GM23338 (cell line): ENCODE measurements around the gene TSPAN4. TPM values are rescaled to one million over a fixed set of nuclear protein-coding genes. Genes with fewer than 3 reads are reported as not detected.

ENCODE experiments used
- ATAC-seq: fragments of 200-7000 bp; cut with Tn5 transposase; 3 replicates; pipeline ENCODE4 v1.9.1; 2020
- DNase-seq: peaks from one replicate; pipeline ENCODE4 v3.0.0-alpha.2; 2015; ENCODE audit warnings: low spot score
- H2AFZ ChIP-seq: fragments of 200-600 bp; sonication (generic); 2 replicates; pipeline ENCODE4 v1.8.0; 2016; ENCODE audit warnings: antibody characterized with exemption, mild to moderate bottlenecking, moderate library complexity
- H3F3A ChIP-seq: fragments of 200-600 bp; sonication (generic); replicated peaks from 2 replicates; pipeline ENCODE4 v1.8.0; 2017; ENCODE audit warnings: antibody characterized with exemption, mixed run types, low read depth
- H3K27ac ChIP-seq: fragments of 200-600 bp; sonication (generic); 2 replicates; pipeline ENCODE4 v1.6.1; 2016; ENCODE audit warnings: low read depth
- H3K27me3 ChIP-seq: fragments of 200-600 bp; sonication (generic); 2 replicates; pipeline ENCODE4 v1.8.0; 2016; ENCODE audit warnings: mild to moderate bottlenecking, mixed run types, moderate library complexity; ENCODE audit not compliant: insufficient read depth
- H3K36me3 ChIP-seq: fragments of 200-600 bp; sonication (generic); 2 replicates; pipeline ENCODE4 v1.8.0; 2016; ENCODE audit warnings: mild to moderate bottlenecking; ENCODE audit not compliant: insufficient read depth
- H3K4me1 ChIP-seq: fragments of 200-600 bp; sonication (generic); 2 replicates; pipeline ENCODE4 v1.8.0; 2016; ENCODE audit warnings: mild to moderate bottlenecking, moderate library complexity; ENCODE audit not compliant: insufficient read depth
- H3K4me2 ChIP-seq: fragments of 200-600 bp; sonication (generic); 2 replicates; pipeline ENCODE4 v1.7.1; 2017; ENCODE audit warnings: mixed run types
- H3K4me3 ChIP-seq: fragments of 200-600 bp; sonication (generic); 2 replicates; pipeline ENCODE4 v1.6.1; 2016; ENCODE audit warnings: mixed run types
- H3K79me2 ChIP-seq: fragments of 200-600 bp; sonication (generic); replicated peaks from 2 replicates; pipeline ENCODE4 v1.8.0; 2017; ENCODE audit warnings: mild to moderate bottlenecking; ENCODE audit not compliant: insufficient read depth
- H3K9me2 ChIP-seq: fragments of 200-600 bp; sonication (generic); 2 replicates; pipeline ENCODE4 v1.8.0; 2017; ENCODE audit not compliant: insufficient read depth
- H4K20me1 ChIP-seq: fragments of 200-600 bp; sonication (generic); replicated peaks from 2 replicates; pipeline ENCODE4 v1.8.0; 2017; ENCODE audit warnings: mild to moderate bottlenecking; ENCODE audit not compliant: insufficient read depth
- H3K27ac Mint-ChIP-seq: 2 replicates; pipeline ENCODE4 v1.8.0; 2020; ENCODE audit warnings: inconsistent platforms, mild to moderate bottlenecking, moderate library complexity, mixed read lengths
- H3K27me3 Mint-ChIP-seq: 3 replicates; pipeline ENCODE4 v1.8.0; 2022; ENCODE audit warnings: low read depth, mild to moderate bottlenecking, moderate library complexity, mixed read lengths, inconsistent platforms; ENCODE audit not compliant: insufficient read depth, poor library complexity
- H3K36me3 Mint-ChIP-seq: 3 replicates; pipeline ENCODE4 v1.8.0; 2021; ENCODE audit warnings: low read depth, mild to moderate bottlenecking, inconsistent platforms, moderate library complexity, mixed read lengths
- H3K4me1 Mint-ChIP-seq: 3 replicates; pipeline ENCODE4 v1.8.0; 2020; ENCODE audit warnings: mild to moderate bottlenecking, inconsistent platforms, mixed read lengths
- H3K4me3 Mint-ChIP-seq: 3 replicates; pipeline ENCODE4 v1.8.0; 2021; ENCODE audit warnings: moderate library complexity, mild to moderate bottlenecking, inconsistent platforms, mixed read lengths
- H3K9me3 Mint-ChIP-seq: 3 replicates; pipeline ENCODE4 v1.8.0; 2020; ENCODE audit warnings: moderate library complexity, mild to moderate bottlenecking, inconsistent platforms, mixed read lengths
- CREB1 ChIP-seq: fragments of 250-450 bp; sonication (Bioruptor Pico); IDR thresholded peaks from 2 replicates; pipeline ENCODE4 v1.5.0; 2020; ENCODE audit warnings: low read depth, mild to moderate bottlenecking, moderate library complexity
- EZH2 ChIP-seq: fragments of 200-600 bp; sonication (generic); IDR thresholded peaks from one replicate; pipeline ENCODE4 v1.8.0; 2017; ENCODE audit warnings: antibody characterized with exemption, mild to moderate bottlenecking, low read depth; ENCODE audit not compliant: unreplicated experiment
- EZH2phosphoT487 ChIP-seq: fragments of 200-600 bp; sonication (generic); IDR thresholded peaks from one replicate; pipeline ENCODE4 v1.8.1; 2018; ENCODE audit warnings: antibody characterized with exemption; ENCODE audit not compliant: unreplicated experiment
- NANOG ChIP-seq: IDR thresholded peaks from 2 replicates; pipeline ENCODE4 v1.6.1; 2016; ENCODE audit warnings: antibody characterized with exemption, borderline replicate concordance
- POLR2AphosphoS5 ChIP-seq: IDR thresholded peaks from 2 replicates; pipeline ENCODE4 v1.6.1; 2016; ENCODE audit warnings: antibody characterized with exemption, low read depth
- STAT1 ChIP-seq: IDR thresholded peaks from one replicate; pipeline ENCODE4 v1.6.1; 2016; ENCODE audit warnings: antibody characterized with exemption; ENCODE audit not compliant: unreplicated experiment
- ZNF331 ChIP-seq: fragments of 250-450 bp; sonication (Bioruptor Pico); IDR thresholded peaks from 2 replicates; pipeline ENCODE4 v1.5.0; 2020; ENCODE audit warnings: low read depth, mild to moderate bottlenecking, moderate library complexity
- polyA plus RNA-seq: library from polyadenylated mRNA; unstranded; fragments of >200 nt; fragmentation: Nextera tagmentation; extraction: Ambion mirVana; gene quantifications from 2 replicates; pipeline ENCODE4 v1.2.1, GENCODE V29; 2016
- total RNA-seq: library from RNA; depleted of rRNA; stranded (reverse); fragments of >200 nt; shearing (Covaris generic); gene quantifications from 2 replicates; pipeline ENCODE4 v1.2.3, GENCODE V29; 2014
- TF ChIP-seq, protein P1 (sequence below): IDR thresholded peaks from 2 replicates; pipeline ENCODE4 v1.6.1; 2016; ENCODE audit warnings: antibody characterized with exemption
- TF ChIP-seq, protein P2 (sequence below): IDR thresholded peaks from one replicate; pipeline ENCODE4 v1.6.1; 2018; ENCODE audit warnings: antibody characterized with exemption; ENCODE audit not compliant: unreplicated experiment
- TF ChIP-seq, protein P3 (sequence below), 2 experiments: fragments of 200-600 bp in 1 of 2; sonication (generic) in 1 of 2; conservative IDR thresholded peaks; 2 replicates each; pipeline versions ENCODE4 v1.5.1 to v1.6.1; 2016 to 2017; ENCODE audit warnings: antibody characterized with exemption in 2 of 2, low read depth in 2 of 2, mild to moderate bottlenecking in 2 of 2, moderate library complexity in 1 of 2

The TSPAN4 gene
- total and polyA plus RNA-seq, 2 experiments from 2014 or later: 76.8 to 150 TPM

DNA sequence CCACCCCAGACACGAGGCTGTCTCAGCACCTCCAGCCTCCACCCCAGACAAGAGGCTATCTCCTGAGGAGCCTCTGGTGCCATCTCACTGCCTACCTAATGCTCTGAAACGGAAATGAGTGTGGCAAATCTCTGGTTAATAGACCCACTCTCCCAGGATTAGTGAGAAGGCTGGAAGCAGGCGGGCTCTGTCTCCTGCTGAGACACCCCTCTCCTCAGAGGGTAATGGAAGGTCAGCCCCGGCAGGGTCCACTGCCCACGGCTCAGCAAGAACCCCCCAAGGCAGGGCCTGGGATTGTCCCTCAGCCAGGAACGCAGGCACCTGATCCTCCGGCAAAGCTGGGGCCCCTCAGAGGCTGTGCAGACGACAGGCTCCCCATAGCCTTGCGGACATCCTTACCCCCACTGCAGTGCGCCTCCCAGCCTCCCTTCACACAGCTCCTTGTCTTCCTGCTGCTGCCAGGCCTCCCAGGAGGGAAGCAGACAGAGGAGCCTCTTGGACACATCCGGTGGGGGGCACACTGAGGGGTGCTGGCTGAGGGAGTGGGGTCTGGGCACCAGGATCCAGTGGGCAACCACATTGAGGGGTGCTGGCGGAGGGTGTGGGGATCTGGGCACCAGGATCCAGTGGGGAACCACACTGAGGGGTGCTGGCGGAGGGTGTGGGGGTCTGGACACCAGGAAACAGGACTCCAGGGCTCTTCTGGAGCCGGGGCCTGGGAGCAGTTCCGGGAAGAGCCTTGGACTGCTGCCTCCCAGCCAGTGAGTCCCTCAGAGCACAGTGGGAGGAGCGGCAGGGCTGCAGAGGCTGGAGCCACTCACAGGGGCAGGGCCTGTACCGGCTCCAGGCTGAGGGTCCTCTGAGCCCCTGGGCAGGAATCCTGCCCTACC lies 54.8 kb downstream of the TSPAN4 start:
- Histone ChIP-seq H3K79me2 (no peaks in the 10 kb centered on the region), H3K36me3 (no peaks in the 10 kb centered on the region; the same call in 1 of the 2 replicates), H3F3A (no peaks in the 10 kb centered on the region), H4K20me1 (no peaks in the 10 kb centered on the region; the same call in 1 of the 2 replicates), H3K9me2 (no peaks in the 10 kb centered on the region), H3K27me3 (no peaks in the 10 kb centered on the region), H3K4me1 (no peaks in the 10 kb centered on the region), H3K27ac (no peak overlapping the region), H3K4me3 (no peak overlapping the region), H3K4me2 (no peak overlapping the region), H2AFZ (no peak overlapping the region)
- Mint-ChIP-seq H3K27me3 (peaks cover 4% of the 10 kb centered on the region), H3K27ac (no peak overlapping the region; the same call in 1 of the 2 replicates), H3K36me3 (peaks cover 28% of the 10 kb centered on the region), H3K4me1 (peaks cover 3% of the 10 kb centered on the region), H3K9me3 (no peaks in the 10 kb centered on the region), H3K4me3 (no peak overlapping the region)
- no peak for ATAC-seq
- TF ChIP-seq, protein P1, sequence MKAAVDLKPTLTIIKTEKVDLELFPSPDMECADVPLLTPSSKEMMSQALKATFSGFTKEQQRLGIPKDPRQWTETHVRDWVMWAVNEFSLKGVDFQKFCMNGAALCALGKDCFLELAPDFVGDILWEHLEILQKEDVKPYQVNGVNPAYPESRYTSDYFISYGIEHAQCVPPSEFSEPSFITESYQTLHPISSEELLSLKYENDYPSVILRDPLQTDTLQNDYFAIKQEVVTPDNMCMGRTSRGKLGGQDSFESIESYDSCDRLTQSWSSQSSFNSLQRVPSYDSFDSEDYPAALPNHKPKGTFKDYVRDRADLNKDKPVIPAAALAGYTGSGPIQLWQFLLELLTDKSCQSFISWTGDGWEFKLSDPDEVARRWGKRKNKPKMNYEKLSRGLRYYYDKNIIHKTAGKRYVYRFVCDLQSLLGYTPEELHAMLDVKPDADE: no peak
- TF ChIP-seq EZH2: no peak
- no peak for TF ChIP-seq ZNF331 (CRISPR knock-in tag)
- no peak for TF ChIP-seq NANOG
- TF ChIP-seq STAT1: no peak
- TF ChIP-seq CREB1 (CRISPR knock-in tag): no peak
- TF ChIP-seq EZH2phosphoT487: no peak
- no peak for TF ChIP-seq POLR2AphosphoS5
- TF ChIP-seq, protein P2, sequence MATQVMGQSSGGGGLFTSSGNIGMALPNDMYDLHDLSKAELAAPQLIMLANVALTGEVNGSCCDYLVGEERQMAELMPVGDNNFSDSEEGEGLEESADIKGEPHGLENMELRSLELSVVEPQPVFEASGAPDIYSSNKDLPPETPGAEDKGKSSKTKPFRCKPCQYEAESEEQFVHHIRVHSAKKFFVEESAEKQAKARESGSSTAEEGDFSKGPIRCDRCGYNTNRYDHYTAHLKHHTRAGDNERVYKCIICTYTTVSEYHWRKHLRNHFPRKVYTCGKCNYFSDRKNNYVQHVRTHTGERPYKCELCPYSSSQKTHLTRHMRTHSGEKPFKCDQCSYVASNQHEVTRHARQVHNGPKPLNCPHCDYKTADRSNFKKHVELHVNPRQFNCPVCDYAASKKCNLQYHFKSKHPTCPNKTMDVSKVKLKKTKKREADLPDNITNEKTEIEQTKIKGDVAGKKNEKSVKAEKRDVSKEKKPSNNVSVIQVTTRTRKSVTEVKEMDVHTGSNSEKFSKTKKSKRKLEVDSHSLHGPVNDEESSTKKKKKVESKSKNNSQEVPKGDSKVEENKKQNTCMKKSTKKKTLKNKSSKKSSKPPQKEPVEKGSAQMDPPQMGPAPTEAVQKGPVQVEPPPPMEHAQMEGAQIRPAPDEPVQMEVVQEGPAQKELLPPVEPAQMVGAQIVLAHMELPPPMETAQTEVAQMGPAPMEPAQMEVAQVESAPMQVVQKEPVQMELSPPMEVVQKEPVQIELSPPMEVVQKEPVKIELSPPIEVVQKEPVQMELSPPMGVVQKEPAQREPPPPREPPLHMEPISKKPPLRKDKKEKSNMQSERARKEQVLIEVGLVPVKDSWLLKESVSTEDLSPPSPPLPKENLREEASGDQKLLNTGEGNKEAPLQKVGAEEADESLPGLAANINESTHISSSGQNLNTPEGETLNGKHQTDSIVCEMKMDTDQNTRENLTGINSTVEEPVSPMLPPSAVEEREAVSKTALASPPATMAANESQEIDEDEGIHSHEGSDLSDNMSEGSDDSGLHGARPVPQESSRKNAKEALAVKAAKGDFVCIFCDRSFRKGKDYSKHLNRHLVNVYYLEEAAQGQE: no peak
- TF ChIP-seq, protein P3, sequence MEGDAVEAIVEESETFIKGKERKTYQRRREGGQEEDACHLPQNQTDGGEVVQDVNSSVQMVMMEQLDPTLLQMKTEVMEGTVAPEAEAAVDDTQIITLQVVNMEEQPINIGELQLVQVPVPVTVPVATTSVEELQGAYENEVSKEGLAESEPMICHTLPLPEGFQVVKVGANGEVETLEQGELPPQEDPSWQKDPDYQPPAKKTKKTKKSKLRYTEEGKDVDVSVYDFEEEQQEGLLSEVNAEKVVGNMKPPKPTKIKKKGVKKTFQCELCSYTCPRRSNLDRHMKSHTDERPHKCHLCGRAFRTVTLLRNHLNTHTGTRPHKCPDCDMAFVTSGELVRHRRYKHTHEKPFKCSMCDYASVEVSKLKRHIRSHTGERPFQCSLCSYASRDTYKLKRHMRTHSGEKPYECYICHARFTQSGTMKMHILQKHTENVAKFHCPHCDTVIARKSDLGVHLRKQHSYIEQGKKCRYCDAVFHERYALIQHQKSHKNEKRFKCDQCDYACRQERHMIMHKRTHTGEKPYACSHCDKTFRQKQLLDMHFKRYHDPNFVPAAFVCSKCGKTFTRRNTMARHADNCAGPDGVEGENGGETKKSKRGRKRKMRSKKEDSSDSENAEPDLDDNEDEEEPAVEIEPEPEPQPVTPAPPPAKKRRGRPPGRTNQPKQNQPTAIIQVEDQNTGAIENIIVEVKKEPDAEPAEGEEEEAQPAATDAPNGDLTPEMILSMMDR (conservative IDR thresholded peaks at IDR 0.05; ENCODE audit: low read depth in 2 of 2): no peak
- no peak for DNase-seq
